Testis (tissue), 2 donors: ENCODE data around the gene ADIRF.

Experiments
- POLR2A ChIP-seq: fragments of 450-650 bp; IDR thresholded peaks from one replicate; pipeline ENCODE4 v1.6.1; 2017; ENCODE audit warnings: antibody characterized with exemption, mild to moderate bottlenecking, moderate library complexity
- TF ChIP-seq, protein P1 (sequence below), 3 experiments: fragments of 450-650 bp in 2 of 3; fragments of 200-600 bp in 1 of 3; sonication (generic) in 1 of 3; IDR thresholded peaks; one replicate each; pipeline ENCODE4 v1.5.1; 2016 to 2019; ENCODE audit warnings: antibody characterized with exemption in 3 of 3, mild to moderate bottlenecking in 2 of 3, moderate library complexity in 1 of 3

- TF ChIP-seq, protein P1, sequence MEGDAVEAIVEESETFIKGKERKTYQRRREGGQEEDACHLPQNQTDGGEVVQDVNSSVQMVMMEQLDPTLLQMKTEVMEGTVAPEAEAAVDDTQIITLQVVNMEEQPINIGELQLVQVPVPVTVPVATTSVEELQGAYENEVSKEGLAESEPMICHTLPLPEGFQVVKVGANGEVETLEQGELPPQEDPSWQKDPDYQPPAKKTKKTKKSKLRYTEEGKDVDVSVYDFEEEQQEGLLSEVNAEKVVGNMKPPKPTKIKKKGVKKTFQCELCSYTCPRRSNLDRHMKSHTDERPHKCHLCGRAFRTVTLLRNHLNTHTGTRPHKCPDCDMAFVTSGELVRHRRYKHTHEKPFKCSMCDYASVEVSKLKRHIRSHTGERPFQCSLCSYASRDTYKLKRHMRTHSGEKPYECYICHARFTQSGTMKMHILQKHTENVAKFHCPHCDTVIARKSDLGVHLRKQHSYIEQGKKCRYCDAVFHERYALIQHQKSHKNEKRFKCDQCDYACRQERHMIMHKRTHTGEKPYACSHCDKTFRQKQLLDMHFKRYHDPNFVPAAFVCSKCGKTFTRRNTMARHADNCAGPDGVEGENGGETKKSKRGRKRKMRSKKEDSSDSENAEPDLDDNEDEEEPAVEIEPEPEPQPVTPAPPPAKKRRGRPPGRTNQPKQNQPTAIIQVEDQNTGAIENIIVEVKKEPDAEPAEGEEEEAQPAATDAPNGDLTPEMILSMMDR (IDR thresholded peaks at IDR 0.05), result no peak
- no peak for TF ChIP-seq POLR2A
Measured at GRCh38 chr10:86979296-86979818, 11.1 kb downstream of the ADIRF start.
